GM12864 (cell line): Measurements from ENCODE around the gene SELENOM.
A peak's percentile ranks its signal among the peaks of the same experiment; 100 is the strongest.

ENCODE experiments used
- DNase-seq: peaks from one replicate; pipeline ENCODE4 v3.0.0-alpha.2; 2011; ENCODE audit warnings: low read depth
- H3K4me3 ChIP-seq: 2 replicates; pipeline ENCODE4 v1.5.1; 2011; ENCODE audit warnings: mild to moderate bottlenecking, low read depth, low read length, control low read depth
- TF ChIP-seq, protein P1 (sequence below): IDR thresholded peaks from 2 replicates; pipeline ENCODE4 v1.5.1; 2011; ENCODE audit warnings: low read depth, mild to moderate bottlenecking, moderate library complexity, low read length, control low read depth, inconsistent platforms; ENCODE audit errors: missing control alignments

Gene SELENOM

DNA sequence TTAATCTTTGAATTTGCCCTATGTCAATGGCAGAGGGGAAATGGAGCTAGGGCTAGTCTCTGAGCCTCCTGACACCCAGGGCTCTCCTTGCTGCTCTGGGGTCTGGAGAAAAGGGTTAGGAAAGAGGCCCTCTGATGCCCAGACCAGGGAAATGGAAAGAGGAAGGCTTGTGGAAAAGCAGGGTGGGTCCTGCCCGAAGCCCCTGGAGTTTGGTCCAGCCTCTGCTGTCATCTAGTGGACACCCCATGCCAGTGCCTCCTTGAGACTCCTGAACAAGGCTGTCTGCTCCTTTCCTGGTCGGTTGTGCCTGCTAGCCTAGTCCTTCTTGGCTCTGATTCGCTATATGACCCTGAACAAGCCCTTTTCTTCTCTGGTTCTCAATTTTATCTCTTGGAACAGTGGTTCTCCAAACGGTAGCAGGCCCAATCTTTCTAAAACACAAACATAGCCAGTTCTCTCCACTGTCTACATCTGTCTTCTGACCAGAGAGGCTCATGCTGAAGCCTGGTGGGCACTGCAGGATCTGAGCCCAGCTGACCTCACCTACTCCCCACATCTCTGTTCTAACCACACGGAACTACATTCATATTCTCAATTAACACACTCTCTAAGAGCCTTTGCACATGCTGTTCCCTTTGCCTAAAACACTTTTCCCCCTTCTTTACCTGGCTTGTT is 41.7 kb upstream of the SELENOM start:
- DNase-seq, result no peak
- H3K4me3 ChIP-seq, result no peak overlapping the region
- TF ChIP-seq, protein P1, sequence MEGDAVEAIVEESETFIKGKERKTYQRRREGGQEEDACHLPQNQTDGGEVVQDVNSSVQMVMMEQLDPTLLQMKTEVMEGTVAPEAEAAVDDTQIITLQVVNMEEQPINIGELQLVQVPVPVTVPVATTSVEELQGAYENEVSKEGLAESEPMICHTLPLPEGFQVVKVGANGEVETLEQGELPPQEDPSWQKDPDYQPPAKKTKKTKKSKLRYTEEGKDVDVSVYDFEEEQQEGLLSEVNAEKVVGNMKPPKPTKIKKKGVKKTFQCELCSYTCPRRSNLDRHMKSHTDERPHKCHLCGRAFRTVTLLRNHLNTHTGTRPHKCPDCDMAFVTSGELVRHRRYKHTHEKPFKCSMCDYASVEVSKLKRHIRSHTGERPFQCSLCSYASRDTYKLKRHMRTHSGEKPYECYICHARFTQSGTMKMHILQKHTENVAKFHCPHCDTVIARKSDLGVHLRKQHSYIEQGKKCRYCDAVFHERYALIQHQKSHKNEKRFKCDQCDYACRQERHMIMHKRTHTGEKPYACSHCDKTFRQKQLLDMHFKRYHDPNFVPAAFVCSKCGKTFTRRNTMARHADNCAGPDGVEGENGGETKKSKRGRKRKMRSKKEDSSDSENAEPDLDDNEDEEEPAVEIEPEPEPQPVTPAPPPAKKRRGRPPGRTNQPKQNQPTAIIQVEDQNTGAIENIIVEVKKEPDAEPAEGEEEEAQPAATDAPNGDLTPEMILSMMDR, result peak; percentile 97

DNA sequence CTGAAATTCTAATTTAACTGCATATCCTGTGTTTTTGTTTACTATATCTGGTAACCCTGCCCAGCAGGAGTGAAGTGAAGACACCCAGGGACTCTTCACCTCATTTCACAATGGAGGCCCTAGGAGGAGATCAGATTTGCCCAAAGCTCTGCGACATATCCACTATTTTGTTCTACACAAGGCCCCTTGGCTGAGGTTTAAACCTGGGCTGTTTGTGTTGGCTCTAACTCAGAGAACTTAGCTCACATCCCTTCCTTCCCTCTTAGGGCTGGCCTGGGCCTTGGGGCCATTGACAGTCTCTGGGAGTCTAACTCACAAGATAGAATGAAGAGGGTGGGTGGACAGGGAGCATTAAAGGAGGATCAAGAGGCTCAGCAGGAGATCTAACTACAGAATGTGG is 41.1 kb upstream of the SELENOM start:
- DNase-seq, result no peak
- TF ChIP-seq, protein P1, result no peak
- H3K4me3 ChIP-seq, result no peak overlapping the region

GRCh38 chr22:31144223-31144622 is 36.9 kb upstream of the SELENOM start:
- TF ChIP-seq, protein P1, result no peak
- DNase-seq, result no peak
- H3K4me3 ChIP-seq, result no peak overlapping the region

DNA sequence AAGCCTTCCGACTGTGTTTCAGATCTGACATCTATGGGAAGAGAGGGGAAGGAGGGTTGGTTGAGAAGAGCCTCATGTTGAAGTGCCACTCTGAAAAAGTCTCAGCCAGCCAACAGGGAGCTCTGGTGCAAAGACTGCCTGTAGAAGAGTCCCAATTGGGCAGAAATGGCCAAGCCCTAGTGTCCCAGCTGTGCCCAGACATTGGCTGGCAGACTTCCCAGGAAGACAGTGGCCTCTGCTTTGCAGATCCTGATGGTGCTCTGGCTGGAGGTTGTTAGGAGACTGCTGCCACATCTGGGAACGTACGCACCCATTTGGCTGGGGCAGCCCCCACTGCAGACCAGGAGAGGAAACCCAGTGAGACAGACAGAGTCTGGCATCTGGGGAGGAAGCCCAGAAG is 36.2 kb upstream of the SELENOM start:
- H3K4me3 ChIP-seq, result no peak overlapping the region
- no peak for DNase-seq
- TF ChIP-seq, protein P1, result no peak

DNA sequence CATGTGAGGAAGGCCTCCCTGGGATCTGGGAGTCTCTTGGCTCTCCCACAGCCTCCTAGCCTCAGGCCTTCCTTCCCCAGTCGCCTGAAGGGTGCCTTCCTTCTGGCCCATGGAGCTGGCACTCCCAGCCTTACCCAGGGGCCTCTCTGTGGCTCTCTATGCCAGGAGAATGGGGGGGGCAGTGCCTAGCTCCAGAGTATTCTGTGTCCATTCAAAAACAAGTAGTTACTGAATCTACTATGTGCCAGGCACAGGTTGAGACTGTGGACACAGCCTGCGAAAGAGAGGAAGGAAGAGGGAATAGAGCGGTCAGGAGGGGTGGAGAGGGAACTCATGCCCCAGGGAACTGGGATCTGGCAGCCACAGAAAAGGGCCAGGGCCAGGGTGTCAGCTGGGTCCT is 35.7 kb upstream of the SELENOM start:
- no peak overlapping the region for H3K4me3 ChIP-seq
- no peak for DNase-seq
- TF ChIP-seq, protein P1, result no peak

DNA sequence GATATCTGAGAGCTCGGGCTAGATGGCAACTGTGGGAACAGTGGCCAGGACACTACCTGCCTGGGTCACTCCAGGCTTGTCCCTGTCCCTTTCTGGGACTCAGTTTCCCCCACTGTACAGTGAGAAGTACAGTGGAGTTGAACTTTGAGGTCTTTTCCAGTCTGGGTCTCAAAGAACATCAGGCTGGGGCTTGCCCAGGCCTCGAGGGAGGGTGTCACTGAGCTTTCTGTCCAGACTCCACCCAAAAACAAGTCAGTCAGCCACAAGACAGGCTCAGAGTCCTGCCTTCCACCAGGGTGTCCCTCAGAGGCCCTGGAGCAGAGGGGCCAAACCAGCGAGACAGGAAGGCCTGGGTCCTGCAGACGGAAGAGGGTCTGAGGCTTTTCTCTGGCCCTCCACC is 34.9 kb upstream of the SELENOM start:
- TF ChIP-seq, protein P1, result no peak
- no peak for DNase-seq
- no peak overlapping the region for H3K4me3 ChIP-seq

DNA sequence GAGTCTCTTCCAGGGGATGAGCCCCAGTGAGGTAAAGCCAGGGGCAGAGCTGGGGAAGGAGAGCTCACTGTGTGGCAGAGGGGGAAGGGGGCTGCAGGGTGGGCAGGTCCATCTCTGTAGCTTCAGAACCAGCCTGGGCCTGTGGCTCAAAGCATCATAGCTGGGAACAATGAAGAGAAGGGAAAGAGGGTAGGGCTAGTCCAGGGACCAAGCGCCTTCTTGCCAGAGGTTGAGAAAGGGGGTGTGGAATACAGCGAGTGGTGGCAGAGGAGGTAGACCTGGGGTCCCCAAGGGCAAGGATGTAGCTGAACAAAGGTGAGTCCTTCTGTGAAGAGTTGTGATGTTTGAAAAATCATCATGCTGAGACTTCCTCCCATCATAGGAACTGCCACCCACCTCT is 34.2 kb upstream of the SELENOM start:
- DNase-seq, result no peak
- TF ChIP-seq, protein P1, result no peak
- no peak overlapping the region for H3K4me3 ChIP-seq
